HepG2 (cell line): ENCODE data around the gene SERTAD2. TPM values are rescaled to one million over a fixed set of nuclear protein-coding genes. Genes with fewer than 3 reads are reported as not detected.
A peak's percentile ranks its signal among the peaks of the same experiment; 100 is the strongest.

Experiments
- CENPX ChIP-seq: sonication (generic); formaldehyde crosslinking; IDR thresholded peaks from 2 replicates; pipeline ENCODE4 v1.9.0; 2021; ENCODE audit warnings: mild to moderate bottlenecking, missing genetic modification reagents, moderate library complexity
- HNRNPUL1 ChIP-seq: fragments of 200-400 bp; formaldehyde crosslinking; IDR thresholded peaks from 2 replicates; pipeline ENCODE4 v1.6.1; 2017; ENCODE audit warnings: low read depth, mild to moderate bottlenecking, low read length, moderate library complexity
- KAT7 ChIP-seq: IDR thresholded peaks from 2 replicates; pipeline ENCODE4 v1.6.1; 2018; ENCODE audit warnings: borderline replicate concordance, missing compliant biosample characterization
- PRDM4 ChIP-seq: sonication (generic); formaldehyde crosslinking; IDR thresholded peaks from 2 replicates; pipeline ENCODE4 v1.9.0; 2021; ENCODE audit warnings: missing genetic modification reagents, borderline replicate concordance
- SMARCC2 ChIP-seq: fragments of 450-650 bp; IDR thresholded peaks from 2 replicates; pipeline ENCODE4 v1.6.1; 2017; ENCODE audit warnings: antibody characterized with exemption, mild to moderate bottlenecking
- TBX2 ChIP-seq: sonication (generic); formaldehyde crosslinking; IDR thresholded peaks from 2 replicates; pipeline ENCODE4 v1.5.0; 2020; ENCODE audit warnings: missing genetic modification reagents, mild to moderate bottlenecking, borderline replicate concordance
- TCF7 ChIP-seq: sonication (generic); IDR thresholded peaks from 2 replicates; pipeline ENCODE4 v1.6.1; 2016; ENCODE audit warnings: antibody characterized with exemption, low read depth
- ZNF24 ChIP-seq: fragments of 450-650 bp; IDR thresholded peaks from 2 replicates; pipeline ENCODE4 v1.6.1; 2017; ENCODE audit warnings: antibody characterized with exemption, mild to moderate bottlenecking
- ZNF343 ChIP-seq: sonication (generic); formaldehyde crosslinking; IDR thresholded peaks from 2 replicates; pipeline ENCODE4 v1.4.0; 2020; ENCODE audit warnings: mild to moderate bottlenecking, missing genetic modification reagents
- ZNF615 ChIP-seq: sonication (generic); formaldehyde crosslinking; IDR thresholded peaks from 2 replicates; pipeline ENCODE4 v1.5.0; 2020; ENCODE audit warnings: mild to moderate bottlenecking, missing genetic modification reagents, borderline replicate concordance
- ZNF646 ChIP-seq: sonication (generic); formaldehyde crosslinking; IDR thresholded peaks from 2 replicates; pipeline ENCODE4 v1.9.0; 2021; ENCODE audit warnings: mild to moderate bottlenecking, missing genetic modification reagents
- ZNF709 ChIP-seq: sonication (generic); formaldehyde crosslinking; IDR thresholded peaks from 2 replicates; pipeline ENCODE4 v1.5.0; 2020; ENCODE audit warnings: mild to moderate bottlenecking, missing genetic modification reagents
- polyA plus RNA-seq, 8 experiments: library from polyadenylated mRNA; depleted of rRNA in 3 of 8; stranded (reverse) in 7 of 8; unstranded in 1 of 8; fragments of >200 nt; fragmentation: Illumina TruSeq in 4 of 8; extraction: Trizol in 4 of 8; gene quantifications; 2 replicates each; pipeline versions ENCODE4 v1.2.1 to v1.2.3, GENCODE V29; 2011 to 2016; ENCODE audit warnings: low read depth in 4 of 8, missing spikeins in 1 of 8, mixed read lengths in 1 of 8; ENCODE audit not compliant: insufficient read depth in 1 of 8
- total RNA-seq, 5 experiments: library from RNA; depleted of rRNA; stranded (reverse); fragments of >200 nt; fragmentation: Illumina TruSeq; extraction: Trizol; gene quantifications; 2 replicates each; pipeline ENCODE4 v1.2.3, GENCODE V29; 2016; ENCODE audit warnings: low read depth in 1 of 5
- TF ChIP-seq, protein P1 (sequence below): sonication (generic); formaldehyde crosslinking; IDR thresholded peaks from 2 replicates; pipeline ENCODE4 v1.4.0; 2020; ENCODE audit warnings: missing genetic modification reagents
- TF ChIP-seq, protein P2 (sequence below): sonication (generic); formaldehyde crosslinking; IDR thresholded peaks from 2 replicates; pipeline ENCODE4 v1.4.0; 2020; ENCODE audit warnings: missing genetic modification reagents

SERTAD2 gene
- total and polyA plus RNA-seq, 2 of the 13 experiments (the other 11 are each of a cell fraction or from before 2014, with no cell fraction given), result 6.7 to 22.6 TPM

DNA sequence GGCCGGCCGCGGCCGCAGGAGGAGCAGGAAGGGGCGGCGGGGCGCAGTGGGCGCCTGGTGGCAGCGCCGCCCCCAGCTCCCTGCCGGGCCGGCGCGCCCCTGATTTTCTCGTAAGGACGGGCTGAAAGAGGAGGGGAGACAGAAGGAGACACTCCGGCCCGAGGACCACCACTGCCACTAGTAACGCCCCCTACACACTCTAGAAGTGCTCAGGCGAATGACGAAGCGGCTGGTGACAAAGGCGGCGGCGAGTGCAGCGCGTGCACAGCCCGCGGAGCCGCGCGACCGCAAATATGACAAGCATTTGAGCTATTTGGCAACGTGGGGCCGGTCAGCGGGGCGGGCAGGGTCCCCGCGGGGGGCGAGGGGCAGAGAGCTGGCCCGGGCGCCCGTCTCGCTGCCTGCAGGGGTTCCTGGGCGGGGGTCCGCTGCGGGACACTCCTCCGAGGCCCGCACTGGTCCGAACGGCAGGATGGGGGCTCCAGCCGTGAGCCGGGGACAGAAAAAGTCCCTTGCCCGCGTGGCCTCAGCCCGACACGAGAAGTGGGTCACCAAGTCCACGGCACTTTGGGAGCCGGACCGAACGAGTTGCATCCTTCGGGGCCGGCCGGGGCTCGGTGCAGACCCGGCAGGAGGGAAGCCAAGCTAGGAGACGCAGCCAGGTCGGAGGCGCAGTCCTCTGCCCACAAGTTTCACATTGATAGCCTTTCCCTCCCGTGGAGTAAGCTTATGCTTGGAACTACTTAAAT, 524 bp upstream of the SERTAD2 start (continued):
- TF ChIP-seq, protein P1, sequence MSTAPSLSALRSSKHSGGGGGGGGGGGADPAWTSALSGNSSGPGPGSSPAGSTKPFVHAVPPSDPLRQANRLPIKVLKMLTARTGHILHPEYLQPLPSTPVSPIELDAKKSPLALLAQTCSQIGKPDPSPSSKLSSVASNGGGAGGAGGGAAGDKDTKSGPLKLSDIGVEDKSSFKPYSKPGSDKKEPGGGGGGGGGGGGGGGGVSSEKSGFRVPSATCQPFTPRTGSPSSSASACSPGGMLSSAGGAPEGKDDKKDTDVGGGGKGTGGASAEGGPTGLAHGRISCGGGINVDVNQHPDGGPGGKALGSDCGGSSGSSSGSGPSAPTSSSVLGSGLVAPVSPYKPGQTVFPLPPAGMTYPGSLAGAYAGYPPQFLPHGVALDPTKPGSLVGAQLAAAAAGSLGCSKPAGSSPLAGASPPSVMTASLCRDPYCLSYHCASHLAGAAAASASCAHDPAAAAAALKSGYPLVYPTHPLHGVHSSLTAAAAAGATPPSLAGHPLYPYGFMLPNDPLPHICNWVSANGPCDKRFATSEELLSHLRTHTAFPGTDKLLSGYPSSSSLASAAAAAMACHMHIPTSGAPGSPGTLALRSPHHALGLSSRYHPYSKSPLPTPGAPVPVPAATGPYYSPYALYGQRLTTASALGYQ, result peak; percentile 33; the same call in 1 of the 2 replicates
- TF ChIP-seq KAT7 (CRISPR knock-in tag), result peak; percentile 74; the same call in 1 of the 2 replicates
- TF ChIP-seq ZNF343 (CRISPR knock-in tag), result peak; percentile 78
- TF ChIP-seq ZNF709 (CRISPR knock-in tag), result no peak
- no peak for TF ChIP-seq SMARCC2
- TF ChIP-seq PRDM4 (CRISPR knock-in tag), result 0 out of 2 replicates have a peak, but pooled peaks have one; percentile 56
- TF ChIP-seq, protein P2, sequence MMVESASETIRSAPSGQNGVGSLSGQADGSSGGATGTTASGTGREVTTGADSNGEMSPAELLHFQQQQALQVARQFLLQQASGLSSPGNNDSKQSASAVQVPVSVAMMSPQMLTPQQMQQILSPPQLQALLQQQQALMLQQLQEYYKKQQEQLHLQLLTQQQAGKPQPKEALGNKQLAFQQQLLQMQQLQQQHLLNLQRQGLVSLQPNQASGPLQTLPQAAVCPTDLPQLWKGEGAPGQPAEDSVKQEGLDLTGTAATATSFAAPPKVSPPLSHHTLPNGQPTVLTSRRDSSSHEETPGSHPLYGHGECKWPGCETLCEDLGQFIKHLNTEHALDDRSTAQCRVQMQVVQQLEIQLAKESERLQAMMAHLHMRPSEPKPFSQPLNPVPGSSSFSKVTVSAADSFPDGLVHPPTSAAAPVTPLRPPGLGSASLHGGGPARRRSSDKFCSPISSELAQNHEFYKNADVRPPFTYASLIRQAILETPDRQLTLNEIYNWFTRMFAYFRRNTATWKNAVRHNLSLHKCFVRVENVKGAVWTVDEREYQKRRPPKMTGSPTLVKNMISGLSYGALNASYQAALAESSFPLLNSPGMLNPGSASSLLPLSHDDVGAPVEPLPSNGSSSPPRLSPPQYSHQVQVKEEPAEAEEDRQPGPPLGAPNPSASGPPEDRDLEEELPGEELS (CRISPR knock-in tag), result no peak
- no peak for TF ChIP-seq ZNF615 (CRISPR knock-in tag)
- no peak for TF ChIP-seq ZNF646 (CRISPR knock-in tag)
- no peak; the same call in 1 of the 2 replicates for TF ChIP-seq ZNF24
- peak; percentile 69; the same call in 1 of the 2 replicates for TF ChIP-seq TBX2
- TF ChIP-seq HNRNPUL1, result no peak
- no peak for TF ChIP-seq CENPX (CRISPR knock-in tag)
- peak; percentile 16; the same call in 1 of the 2 replicates for TF ChIP-seq TCF7
